ENCODE results near the gene TACC2.
"Not testable (repeated sequence)": the region's sequence is repeated elsewhere in the genome, so short reads cannot be mapped to it uniquely, and the experiment has no call there.

The TACC2 gene

DNA sequence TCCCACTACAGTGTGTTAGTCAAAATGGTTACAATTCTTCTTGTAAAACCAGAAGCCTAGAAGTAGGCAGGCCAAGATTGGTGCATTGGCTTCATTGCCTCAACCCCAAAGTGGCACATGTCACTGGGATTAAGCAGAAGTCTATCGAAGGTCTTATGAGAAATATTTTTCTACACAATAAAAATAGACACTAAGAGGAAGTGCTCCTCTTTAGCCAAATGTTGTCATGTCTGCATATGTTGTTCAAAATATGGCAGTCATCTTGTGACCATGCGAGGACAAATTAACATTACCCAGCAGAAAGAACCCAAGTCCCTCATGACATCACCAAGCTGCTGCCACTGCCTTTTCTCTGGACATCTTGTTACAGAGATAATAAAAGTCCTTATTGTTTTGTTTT lies 7.6 kb upstream of the TACC2 start:
- no peak for DNase-seq

DNA sequence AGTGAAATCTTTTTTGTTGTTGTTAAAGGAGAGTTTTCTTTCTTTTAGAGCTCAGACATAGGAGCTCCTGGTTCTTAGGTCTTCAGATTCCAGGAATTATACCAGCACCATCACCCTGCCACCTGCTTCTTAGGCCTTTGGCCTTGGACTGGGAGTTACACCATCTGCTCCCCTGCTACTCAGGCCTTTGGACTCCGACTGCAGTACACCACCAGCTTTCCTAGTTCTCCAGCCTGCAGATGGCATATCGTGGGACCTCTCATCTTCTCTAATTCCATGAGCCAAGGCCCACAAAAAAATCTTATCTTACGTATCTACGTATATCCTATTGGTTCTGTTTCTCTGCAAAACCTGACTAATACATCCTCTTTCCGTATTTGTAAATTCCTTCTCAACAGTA lies 5.1 kb upstream of the TACC2 start:
- DNase-seq = no peak

GRCh38 chr10:121984463-121984862 lies 4.5 kb upstream of the TACC2 start:
- no peak for DNase-seq

GRCh38 chr10:121990015-121990677 lies 1.2 kb downstream of the TACC2 start:
- DNase-seq = no peak

DNA sequence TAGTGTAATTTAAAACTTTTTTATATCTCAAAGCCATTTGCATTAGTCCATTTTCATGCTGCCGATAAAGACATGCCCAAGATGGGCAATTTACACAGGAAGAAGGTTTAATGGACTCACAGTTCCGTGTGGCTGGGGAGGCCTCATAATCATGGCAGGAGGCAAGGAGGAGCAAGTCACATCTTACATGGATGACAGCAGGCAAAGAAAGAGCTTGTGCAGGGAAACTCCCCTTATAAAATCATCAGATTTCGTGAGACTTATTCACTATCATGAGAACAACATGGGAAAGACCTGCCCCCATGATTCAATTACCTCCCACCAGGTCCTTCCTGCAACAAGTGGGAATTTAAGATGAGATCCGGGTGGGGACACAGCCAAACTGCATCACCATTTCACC lies 2.8 kb downstream of the TACC2 start:
- not testable (repeated sequence) for DNase-seq

DNA sequence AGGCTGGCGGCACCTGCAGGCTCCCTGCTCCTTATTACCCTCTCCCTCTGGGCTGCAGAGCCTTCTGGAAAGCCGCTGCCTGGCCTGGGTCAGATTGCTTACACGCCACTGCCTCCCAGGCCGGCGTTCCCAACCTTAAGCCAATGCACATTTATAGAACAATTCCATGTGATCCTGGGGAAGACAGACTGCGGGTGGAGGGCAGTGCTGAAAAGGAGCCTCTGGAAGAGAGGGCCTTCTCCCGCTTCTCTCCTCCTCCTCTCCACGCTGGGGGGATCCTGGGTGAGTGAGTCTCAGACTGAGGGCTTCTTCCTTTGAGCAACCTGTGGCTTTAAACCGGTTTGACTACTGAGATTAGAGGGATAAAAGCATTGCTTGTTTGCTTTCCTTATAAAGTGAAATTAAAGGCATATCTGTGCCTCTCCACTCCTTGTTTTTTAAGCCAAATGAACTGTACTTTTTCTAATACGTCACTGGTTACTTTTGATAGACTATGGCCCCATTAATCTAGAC lies 5.5 kb downstream of the TACC2 start:
- DNase-seq = no peak

- DNase-seq = no peak
Measured at GRCh38 chr10:121998462-121998861, 9.5 kb downstream of the TACC2 start.

DNA sequence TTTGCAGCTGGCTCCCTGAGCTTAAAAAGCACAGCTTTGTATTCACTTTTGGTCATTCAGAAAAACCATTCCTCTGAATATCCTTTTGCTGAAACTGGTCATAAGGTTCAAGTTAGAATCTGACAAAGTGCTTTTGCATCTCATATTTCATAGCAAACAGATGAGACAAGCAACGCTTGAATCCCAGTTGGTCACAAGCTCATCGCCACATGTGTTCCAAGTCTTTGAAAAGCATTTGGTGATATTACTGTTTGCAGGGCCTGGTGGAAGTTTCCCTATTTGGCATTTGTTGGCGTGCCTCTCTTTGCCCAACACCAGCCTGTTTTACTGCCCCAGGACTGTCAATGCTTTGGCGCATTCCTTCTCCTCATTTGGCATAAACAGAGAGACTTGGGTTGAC lies 10.3 kb downstream of the TACC2 start:
- DNase-seq = no peak

DNA sequence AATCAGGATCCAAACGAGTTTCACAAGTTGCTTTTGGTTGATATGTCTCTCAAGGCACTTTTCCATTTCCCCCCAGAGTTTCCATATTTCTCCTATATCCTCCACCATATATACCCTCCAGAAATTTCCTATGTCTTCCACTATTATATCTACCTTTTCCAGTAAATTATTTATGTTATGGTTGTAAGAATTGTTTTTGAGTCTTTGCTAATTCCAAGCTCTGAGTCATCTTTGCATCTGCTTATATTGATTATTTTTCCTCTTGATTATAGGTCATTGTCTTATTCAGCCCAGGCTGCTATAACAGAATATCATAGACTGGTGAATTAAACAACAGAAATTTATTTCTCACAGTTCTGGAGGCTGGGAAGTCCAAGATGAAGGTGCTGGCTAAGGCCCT lies 12.7 kb downstream of the TACC2 start:
- no peak for DNase-seq

DNA sequence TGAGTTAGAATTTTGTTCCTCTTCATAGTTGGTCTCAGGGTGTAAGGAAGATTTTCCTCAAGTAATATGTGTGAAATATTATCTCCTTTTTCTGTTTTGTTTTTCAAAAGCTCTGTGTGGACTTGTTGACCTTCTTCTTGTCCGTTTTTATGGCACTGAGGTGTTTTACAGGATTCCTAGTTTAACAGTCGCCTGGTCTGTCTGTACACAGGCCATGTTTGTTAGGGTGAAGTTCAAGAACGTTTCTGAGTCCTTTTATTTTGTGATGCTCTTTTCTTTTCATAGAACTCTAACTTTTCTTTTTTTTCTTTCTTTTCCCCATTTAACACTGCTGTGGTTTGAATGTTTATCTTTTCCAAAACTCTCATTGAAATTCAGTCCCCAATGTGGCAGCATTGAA lies 18.5 kb downstream of the TACC2 start:
- no peak for DNase-seq

GRCh38 chr10:122010405-122011050 lies 21.6 kb downstream of the TACC2 start:
- no peak for DNase-seq

DNA sequence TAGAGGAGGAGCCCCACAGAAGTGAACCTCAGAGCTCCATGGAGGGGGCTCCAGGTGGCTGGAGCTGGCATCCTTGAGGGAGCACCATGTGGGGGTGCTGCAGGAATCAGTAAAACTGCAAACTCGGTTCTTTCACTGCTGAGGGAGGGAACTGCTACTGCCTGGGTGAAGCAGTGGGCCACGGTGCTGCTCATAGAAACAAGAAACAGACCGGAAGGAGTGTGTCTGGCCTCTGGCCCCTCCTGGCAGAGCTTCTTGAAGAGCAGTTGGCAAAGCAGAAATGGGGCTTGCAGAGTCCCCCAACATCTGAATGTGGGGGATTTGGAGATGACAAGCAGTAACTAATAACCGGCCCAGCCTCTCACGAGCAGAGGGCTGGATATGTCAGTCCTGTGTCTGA lies 23.8 kb downstream of the TACC2 start:
- no peak for DNase-seq

DNA sequence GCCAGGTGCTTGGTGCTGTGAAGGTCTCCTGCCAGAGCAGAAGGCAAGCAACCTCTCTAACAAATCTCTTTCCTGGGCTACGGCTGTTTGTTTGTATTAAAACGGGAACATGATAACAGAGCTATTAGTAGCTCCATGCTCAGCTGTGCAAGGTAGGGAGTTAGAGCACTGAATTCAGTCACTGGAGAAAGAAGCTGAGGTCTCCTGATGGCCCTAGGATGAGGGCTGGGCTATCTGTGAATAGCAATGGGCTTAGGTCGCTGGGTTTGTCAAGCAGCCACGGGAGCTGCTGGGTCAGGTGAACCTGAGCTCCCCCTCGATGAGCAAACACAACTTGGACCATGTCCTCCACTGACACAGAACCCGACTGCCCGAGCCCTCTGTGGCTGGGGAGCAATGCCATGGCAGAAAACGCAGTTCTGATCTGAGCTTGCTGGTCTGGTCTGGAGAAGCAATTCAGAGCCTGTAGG lies 24.4 kb downstream of the TACC2 start:
- no peak for DNase-seq

GRCh38 chr10:122014652-122015248 lies 25.8 kb downstream of the TACC2 start:
- no peak for DNase-seq

- DNase-seq = not testable (repeated sequence)
Measured at GRCh38 chr10:122017926-122018325, 29.0 kb downstream of the TACC2 start.

DNA sequence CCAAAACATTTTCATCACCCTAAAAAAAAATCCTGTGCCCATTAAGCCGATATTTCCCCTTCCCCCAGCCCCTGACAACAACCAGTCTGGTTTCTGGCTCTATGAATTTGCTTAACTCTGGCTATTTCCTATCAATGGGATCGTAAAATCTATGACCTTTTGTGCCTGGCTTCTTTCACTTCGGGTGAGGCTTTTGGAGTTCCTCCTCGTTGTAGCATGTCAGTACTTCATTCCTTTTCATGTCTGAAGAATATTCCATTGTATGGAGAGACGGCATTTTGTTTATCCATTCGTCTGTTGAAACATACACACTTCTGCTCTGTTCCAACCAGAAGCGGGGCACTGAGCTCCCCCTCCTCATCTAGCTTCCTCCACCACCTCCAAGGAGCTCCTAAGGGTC lies 29.5 kb downstream of the TACC2 start:
- DNase-seq = no peak

- no peak for DNase-seq
Measured at GRCh38 chr10:122018951-122019413, 30.0 kb downstream of the TACC2 start.

GRCh38 chr10:122019414-122019975 lies 30.5 kb downstream of the TACC2 start:
- peak; percentile 17 for DNase-seq

GRCh38 chr10:122020226-122020625 lies 31.3 kb downstream of the TACC2 start:
- DNase-seq = no peak

DNA sequence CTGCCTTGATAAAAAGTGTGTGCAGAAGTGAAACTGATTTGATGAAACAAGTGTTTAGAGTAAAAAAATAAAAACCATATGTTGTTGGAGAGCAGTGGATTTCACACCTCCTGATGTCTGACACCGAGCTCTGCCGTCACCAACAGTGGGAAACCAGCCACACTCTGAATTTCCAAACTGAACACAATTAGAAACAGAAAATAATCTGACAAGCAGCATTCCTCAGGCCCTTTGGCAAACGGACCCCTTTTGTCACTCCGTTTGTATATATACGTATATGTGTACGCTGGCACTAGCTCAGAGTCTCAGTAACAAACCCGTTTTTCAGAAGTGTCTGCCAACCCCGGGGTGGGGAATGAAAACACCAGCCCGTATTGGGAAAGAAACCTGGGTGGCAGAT lies 32.4 kb downstream of the TACC2 start:
- no peak for DNase-seq

GRCh38 chr10:122021828-122022227 lies 32.9 kb downstream of the TACC2 start:
- DNase-seq = no peak

DNA sequence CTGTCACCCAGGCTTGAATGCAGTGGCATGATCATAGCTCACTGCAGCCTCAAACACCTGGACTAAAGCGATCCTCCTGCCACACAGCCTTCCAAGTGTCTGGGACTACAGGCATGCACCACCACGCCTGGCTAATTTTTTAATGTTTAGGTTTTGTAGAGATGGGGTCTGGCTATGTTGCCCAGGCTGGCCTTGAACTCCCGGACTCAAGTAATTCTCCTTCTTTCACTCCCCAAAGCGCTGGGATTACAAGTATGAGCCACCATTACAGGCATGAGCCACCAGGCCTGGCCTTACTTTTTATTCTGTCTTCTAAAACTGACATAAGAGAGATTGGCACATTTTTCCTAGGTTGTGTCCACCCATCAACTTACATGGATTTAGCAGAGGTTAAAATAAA lies 33.3 kb downstream of the TACC2 start:
- no peak for DNase-seq

GRCh38 chr10:122023257-122023656 lies 34.3 kb downstream of the TACC2 start:
- not testable (repeated sequence) for DNase-seq

Measured in NCI-H2107 (cell line).